Testis (tissue), 3 donors: ENCODE measurements around the gene RHBDL1. TPM values are rescaled to one million over a fixed set of nuclear protein-coding genes. Genes with fewer than 3 reads are reported as not detected.

Experiments used
- DNase-seq: peaks from one replicate; pipeline ENCODE4 v3.0.0-alpha.2; 2019
- H3K27ac ChIP-seq, 2 donors: fragments of 200-600 bp; sonication (generic); one replicate each; pipeline ENCODE4 v1.5.1; 2019
- H3K27me3 ChIP-seq: fragments of 200-600 bp; sonication (generic); one replicate; pipeline ENCODE4 v1.5.1; 2019
- H3K36me3 ChIP-seq: fragments of 200-600 bp; sonication (generic); one replicate; pipeline ENCODE4 v1.5.1; 2017; ENCODE audit warnings: low read depth; ENCODE audit errors: missing control alignments
- H3K4me1 ChIP-seq: fragments of 200-600 bp; sonication (generic); one replicate; pipeline ENCODE4 v1.5.1; 2019
- H3K4me3 ChIP-seq, 2 donors: fragments of 200-600 bp; sonication (generic); one replicate each; pipeline ENCODE4 v1.5.1; 2017 to 2019
- H3K9me3 ChIP-seq: fragments of 200-600 bp; sonication (generic); one replicate; pipeline ENCODE4 v1.5.1; 2017
- POLR2A ChIP-seq: fragments of 450-650 bp; IDR thresholded peaks from one replicate; pipeline ENCODE4 v1.6.1; 2017; ENCODE audit warnings: antibody characterized with exemption, mild to moderate bottlenecking, moderate library complexity
- WGBS, 2 donors: methylation state at CpG; one replicate each; pipeline ENCODE4 v1.1.5; 2018; 5-methylcytosine and 5-hydroxymethylcytosine counted together
- intact Hi-C: fragments of 100-400 bp; cut with DNase I; formaldehyde crosslinking; loops from one replicate; pipeline ENCODE4 v1.15.1; 2023; ENCODE audit warnings: low total_unique reads
- polyA plus RNA-seq: library from polyadenylated mRNA; stranded (reverse); fragments of 350-450 nt; fragmentation: Illumina TruSeq; extraction: RNeasy Lipid Tissue Mini Kit (QIAGEN cat#74804); gene quantifications from one replicate; pipeline ENCODE4 v1.2.3, GENCODE V29; 2014; ENCODE audit warnings: low read depth, low replicate concordance; ENCODE audit not compliant: insufficient read depth
- total RNA-seq, 2 donors: library from RNA; depleted of rRNA; stranded (reverse); fragments of >200 nt; gene quantifications; one replicate each; pipeline ENCODE4 v1.2.3, GENCODE V29; 2016
- TF ChIP-seq, protein P1 (sequence below), 3 experiments: fragments of 450-650 bp in 2 of 3; fragments of 200-600 bp in 1 of 3; sonication (generic) in 1 of 3; IDR thresholded peaks; one replicate each; pipeline ENCODE4 v1.5.1; 2016 to 2019; ENCODE audit warnings: antibody characterized with exemption in 3 of 3, mild to moderate bottlenecking in 2 of 3, moderate library complexity in 1 of 3

Gene RHBDL1
- total and polyA plus RNA-seq, 3 donors from 2014 or later: 2.1 to 9.8 (median 8.5) TPM

DNA sequence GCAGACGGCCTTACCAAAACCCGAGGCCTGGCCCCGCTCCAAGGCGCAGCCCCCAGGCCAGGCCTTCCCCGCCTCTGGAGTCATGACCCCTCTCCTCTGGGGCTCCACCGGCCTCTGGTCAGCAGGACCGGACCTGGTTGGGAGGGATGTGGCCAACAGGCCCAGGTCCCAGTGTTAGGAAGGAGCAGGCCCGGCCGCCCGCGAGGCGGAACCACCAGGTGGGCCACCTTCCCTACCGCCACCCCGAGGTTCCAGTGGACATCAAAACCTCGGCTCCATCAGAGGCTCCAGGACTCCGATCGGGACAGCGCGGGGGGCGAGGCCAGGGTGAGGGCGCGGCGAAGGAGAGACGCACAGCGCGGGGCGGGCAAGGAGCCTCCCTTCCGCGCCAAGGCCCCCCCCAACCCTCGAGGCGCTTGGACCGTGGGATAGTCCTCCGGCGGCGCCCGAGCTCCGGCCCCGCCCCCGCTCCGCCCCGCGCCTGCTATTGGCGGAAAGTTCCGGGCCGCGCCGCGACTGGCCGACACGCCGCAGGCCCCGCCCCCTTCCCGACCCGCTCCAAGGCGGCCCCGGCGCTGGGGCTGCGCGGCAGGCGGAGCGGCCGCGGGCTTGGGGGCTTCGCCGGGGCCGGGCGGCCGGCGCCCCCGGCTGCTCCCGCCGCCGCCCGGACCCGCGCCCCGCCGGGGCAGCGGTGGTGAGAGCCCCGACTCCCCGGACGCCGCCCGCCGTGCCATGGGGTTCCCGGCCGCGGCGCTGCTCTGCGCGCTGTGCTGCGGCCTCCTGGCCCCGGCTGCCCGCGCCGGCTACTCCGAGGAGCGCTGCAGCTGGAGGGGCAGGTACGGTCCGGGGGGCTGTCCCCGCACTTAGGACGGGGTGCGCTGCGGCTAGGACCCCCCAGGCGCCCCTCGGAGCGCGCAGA is 39.3 kb downstream of the RHBDL1 start, which contains the start of gene METRN:
METRN (plus strand) TSS at position 561 of the 919 bp plus-strand sequence; CDS start at position 733, 172 bp downstream.
- intact Hi-C loops: no loop called here
- no peaks in the 10 kb centered on the region for H3K9me3 ChIP-seq
- TF ChIP-seq, protein P1, sequence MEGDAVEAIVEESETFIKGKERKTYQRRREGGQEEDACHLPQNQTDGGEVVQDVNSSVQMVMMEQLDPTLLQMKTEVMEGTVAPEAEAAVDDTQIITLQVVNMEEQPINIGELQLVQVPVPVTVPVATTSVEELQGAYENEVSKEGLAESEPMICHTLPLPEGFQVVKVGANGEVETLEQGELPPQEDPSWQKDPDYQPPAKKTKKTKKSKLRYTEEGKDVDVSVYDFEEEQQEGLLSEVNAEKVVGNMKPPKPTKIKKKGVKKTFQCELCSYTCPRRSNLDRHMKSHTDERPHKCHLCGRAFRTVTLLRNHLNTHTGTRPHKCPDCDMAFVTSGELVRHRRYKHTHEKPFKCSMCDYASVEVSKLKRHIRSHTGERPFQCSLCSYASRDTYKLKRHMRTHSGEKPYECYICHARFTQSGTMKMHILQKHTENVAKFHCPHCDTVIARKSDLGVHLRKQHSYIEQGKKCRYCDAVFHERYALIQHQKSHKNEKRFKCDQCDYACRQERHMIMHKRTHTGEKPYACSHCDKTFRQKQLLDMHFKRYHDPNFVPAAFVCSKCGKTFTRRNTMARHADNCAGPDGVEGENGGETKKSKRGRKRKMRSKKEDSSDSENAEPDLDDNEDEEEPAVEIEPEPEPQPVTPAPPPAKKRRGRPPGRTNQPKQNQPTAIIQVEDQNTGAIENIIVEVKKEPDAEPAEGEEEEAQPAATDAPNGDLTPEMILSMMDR (IDR thresholded peaks at IDR 0.05): no peak
- TF ChIP-seq POLR2A: no peak

DNA sequence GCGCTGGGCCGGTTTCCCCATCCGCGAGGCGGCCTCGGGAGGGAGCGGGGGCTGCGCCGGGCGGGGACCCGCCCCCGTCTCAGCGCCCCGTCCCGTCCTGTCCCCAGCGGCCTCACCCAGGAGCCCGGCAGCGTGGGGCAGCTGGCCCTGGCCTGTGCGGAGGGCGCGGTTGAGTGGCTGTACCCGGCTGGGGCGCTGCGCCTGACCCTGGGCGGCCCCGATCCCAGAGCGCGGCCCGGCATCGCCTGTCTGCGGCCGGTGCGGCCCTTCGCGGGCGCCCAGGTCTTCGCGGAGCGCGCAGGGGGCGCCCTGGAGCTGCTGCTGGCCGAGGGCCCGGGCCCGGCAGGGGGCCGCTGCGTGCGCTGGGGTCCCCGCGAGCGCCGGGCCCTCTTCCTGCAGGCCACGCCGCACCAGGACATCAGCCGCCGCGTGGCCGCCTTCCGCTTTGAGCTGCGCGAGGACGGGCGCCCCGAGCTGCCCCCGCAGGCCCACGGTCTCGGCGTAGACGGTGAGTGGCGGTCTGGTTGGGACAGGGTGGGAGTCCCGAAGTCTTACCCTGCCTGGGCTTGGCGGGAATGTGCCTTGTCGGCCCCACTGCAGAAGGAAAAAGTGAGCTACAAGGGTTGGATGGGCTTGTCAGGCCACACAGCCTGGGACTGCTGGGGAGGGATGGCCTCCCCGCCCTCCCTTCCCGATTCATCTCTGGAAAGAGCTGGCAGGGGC is 40.2 kb downstream of the RHBDL1 start:
- WGBS, 2 donors: 3% methylated on average over 52 of the region's 74 CpGs; no CpG with 5 or more reads in 1 of the 2 donors
- DNase-seq: no peak
- peaks cover 24% of the 10 kb centered on the region for H3K4me1 ChIP-seq

More for the DNA sequence above, 39.3 kb downstream of the RHBDL1 start, which contains the start of gene METRN:
- Histone ChIP-seq H3K36me3 (no peaks in the 10 kb centered on the region), H3K27me3 (no peaks in the 10 kb centered on the region), H3K4me1 (peaks cover 22% of the 10 kb centered on the region), H3K27ac (no peak within 1 kb of the TSS), H3K4me3 (peak within 1 kb of the TSS; percentile 53 to 61)
- peak; percentile 94 for DNase-seq
- 4% methylated on average over 63 of the region's 108 CpGs; no CpG with 5 or more reads in 1 of the 2 donors for WGBS, 2 donors

DNA sequence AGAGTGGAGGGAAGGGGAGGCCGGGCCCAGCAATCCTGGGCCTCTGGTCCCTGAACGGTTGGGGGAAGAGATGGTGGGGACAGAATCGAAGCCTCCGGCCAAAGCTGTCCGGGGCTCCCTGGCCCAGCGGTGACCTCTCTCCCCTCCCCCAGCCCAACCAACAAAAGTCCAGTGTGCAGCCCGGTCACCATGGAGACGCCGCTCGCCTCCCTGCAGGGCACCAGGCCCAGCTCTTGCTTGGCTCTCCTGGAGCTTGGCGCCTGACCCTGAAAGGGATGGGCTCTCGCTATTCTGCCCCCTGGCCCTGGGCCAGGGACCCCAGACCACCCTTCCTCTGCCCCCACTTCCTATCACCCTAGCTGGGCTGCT is 40.7 kb downstream of the RHBDL1 start:
- peaks cover 24% of the 10 kb centered on the region for H3K4me1 ChIP-seq
- no peak overlapping the region for H3K27ac ChIP-seq
- intact Hi-C loops: no loop called here
- DNase-seq: peak; percentile 80
- no peaks in the 10 kb centered on the region for H3K9me3 ChIP-seq
- no peaks in the 10 kb centered on the region for H3K36me3 ChIP-seq
- 22 to 30% methylated on average over 11 to 12 of the region's 12 CpGs for WGBS, 2 donors
- TF ChIP-seq, protein P1 (IDR thresholded peaks at IDR 0.05): no peak
- no peak for TF ChIP-seq POLR2A
- no peak overlapping the region for H3K4me3 ChIP-seq
- no peaks in the 10 kb centered on the region for H3K27me3 ChIP-seq

More for the DNA sequence above, 40.2 kb downstream of the RHBDL1 start:
- intact Hi-C loops: no loop called here
- H3K27ac ChIP-seq: no peak overlapping the region
- no peaks in the 10 kb centered on the region for H3K36me3 ChIP-seq
- no peaks in the 10 kb centered on the region for H3K9me3 ChIP-seq
- no peak for TF ChIP-seq POLR2A
- TF ChIP-seq, protein P1 (IDR thresholded peaks at IDR 0.05): no peak
- peak overlapping the region; percentile 53 to 61 for H3K4me3 ChIP-seq
- no peaks in the 10 kb centered on the region for H3K27me3 ChIP-seq

DNA sequence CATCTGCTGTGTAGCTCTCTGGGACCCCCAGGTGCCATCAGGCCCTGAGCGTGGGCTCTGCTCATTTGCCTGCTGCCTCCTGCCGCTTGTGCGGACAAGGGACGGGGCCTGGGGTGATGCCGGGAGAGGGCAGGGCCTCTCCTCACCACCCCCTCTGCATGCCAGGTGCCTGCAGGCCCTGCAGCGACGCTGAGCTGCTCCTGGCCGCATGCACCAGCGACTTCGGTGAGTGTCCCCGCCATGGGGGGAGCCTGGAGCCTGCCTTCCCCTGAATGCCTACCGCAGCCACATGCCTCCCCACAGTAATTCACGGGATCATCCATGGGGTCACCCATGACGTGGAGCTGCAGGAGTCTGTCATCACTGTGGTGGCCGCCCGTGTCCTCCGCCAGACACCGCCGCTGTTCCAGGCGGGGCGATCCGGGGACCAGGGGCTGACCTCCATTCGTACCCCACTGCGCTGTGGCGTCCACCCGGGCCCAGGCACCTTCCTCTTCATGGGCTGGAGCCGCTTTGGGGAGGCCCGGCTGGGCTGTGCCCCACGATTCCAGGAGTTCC is 41.4 kb downstream of the RHBDL1 start:
- 90 to 97% methylated on average over 11 to 29 of the region's 29 CpGs for WGBS, 2 donors
- H3K27me3 ChIP-seq: no peaks in the 10 kb centered on the region
- no peak for TF ChIP-seq POLR2A
- TF ChIP-seq, protein P1 (IDR thresholded peaks at IDR 0.05): no peak
- no peak for DNase-seq
- peaks cover 29% of the 10 kb centered on the region for H3K4me1 ChIP-seq
- H3K9me3 ChIP-seq: no peaks in the 10 kb centered on the region
- no peak overlapping the region for H3K4me3 ChIP-seq
- no peaks in the 10 kb centered on the region for H3K36me3 ChIP-seq
- no peak overlapping the region for H3K27ac ChIP-seq
- intact Hi-C loops: no loop called here
